CD4-positive, alpha-beta T cell treated with Interleukin-17A for 1 hour (primary cell): ENCODE results near the gene TARS3.
"Not testable (repeated sequence)": the region's sequence is repeated elsewhere in the genome, so short reads cannot be mapped to it uniquely, and the experiment has no call there.

Experiments
- DNase-seq: peaks from one replicate; pipeline ENCODE4 v3.0.0-alpha.2; 2020

The TARS3 gene

DNA sequence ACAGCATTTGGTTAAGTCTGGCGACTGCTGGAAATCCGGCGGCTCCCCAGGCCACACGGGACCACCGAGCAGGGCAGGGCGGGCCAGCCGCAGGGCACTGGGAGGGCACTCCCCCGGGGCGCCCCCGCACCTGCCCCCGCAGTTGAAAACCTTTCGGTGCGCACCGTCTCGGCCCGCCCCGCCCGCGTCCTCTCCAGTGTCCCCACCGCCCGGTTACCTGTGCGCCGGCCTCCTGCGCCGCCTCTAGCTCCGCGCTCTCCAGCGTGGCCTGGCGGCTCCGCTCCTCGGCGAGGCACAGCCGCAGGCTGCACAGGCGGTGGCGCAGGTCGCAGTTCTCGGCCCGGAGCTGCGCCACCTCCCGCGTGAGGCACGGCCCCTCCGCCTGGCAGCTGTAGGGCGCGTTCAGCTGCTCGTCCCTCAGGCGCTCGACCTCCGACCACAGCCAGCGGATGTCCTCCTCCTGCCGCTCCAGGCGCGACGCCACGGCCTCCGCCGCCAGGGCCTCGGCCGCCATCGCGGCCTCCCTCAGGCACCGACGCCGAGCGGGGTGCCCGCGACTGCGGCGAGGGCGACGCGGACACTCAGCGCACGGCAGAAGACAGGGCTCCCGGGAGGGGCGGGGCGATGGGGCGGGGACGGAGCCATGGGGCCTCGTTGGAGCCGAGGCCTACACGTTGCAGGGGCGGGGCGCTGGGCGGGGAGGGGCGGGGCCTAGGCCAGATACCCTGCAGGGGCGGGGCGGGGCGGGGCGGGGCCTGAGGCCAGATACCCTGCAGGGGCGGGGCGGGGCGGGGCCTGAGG is at the start of gene TARS3:
TSS of gene TARS3 (minus strand) at position 600 of the 801 bp plus-strand sequence. CDS start at position 514, 86 bp downstream.
- peak; percentile 96 for DNase-seq

DNA sequence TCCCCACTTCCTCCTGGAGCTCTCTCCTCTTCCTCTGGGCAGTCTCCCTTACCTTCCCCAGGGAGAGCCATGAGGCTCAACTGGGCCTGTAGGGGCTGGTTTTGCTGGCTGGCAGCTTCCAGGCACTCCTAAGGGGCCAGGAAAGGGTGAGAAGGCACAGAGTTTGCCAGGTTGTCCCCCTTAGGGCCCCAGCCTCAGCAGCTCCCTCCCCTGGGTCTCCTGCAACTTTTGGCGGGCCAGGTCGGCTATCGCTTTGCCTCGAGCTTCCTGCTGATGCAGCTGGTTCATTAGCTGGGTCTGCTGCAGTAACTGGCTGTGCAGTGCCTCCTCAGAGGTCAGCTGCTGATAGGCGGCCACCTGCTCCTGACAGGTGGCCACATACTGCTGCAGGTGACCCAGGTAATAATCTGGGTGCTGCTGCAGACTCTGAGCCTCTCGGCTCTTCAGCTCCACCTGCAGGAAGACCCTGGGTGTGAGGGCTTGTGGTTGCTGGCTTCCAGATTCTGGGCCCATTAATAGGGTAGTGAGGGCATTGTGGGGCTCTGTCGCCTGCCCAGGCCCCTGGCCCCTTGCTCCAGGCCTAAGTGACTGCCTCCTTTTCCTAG is 49.3 kb upstream of the TARS3 start:
- DNase-seq = peak; percentile 4

DNA sequence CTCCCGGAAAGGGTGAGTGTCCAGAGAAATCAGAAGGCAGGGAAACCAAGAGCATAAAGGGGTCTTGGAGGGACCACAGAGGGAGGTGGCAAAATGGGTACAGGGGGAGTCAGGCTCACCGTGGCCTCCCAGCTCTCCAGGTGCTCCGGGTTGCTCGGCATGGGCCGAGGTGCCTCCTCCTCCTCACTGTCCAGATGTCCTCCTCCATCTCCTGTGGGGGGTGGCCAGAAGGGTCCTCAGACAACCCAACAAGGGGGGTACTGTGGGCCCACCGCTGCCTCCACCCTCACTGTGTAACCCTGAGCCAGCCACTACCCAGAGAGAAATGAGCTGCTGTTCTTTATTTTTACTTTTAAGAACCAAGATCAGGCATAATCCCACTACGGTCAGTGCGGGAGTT is 48.6 kb upstream of the TARS3 start:
- no peak for DNase-seq

DNA sequence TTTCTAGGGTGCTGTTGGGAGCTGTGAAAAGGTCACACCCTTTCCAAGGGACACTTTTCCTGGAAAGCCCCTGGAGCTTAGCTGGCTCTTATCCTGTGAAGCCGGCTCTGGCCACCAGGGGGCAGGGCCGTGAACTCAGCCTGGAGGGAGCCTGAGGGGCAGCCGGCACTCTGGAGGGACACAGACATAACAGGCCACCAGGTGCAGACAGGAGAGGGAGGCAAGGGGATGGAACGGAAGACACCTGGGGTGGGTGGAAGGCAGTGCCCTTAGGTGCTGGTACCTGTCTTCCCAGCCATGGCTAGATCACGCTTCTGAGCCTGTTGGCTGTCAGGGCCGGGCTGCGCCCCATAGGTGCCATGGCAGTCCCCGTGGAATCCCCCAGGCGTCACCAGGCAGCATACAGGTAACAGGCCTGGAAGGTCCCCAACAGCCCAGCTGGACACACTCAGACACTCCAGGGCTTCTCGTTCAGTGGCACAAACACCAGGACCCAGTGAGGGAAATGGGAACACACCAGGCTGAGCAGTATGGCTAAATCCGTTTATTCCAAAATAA is 42.9 kb upstream of the TARS3 start:
- not testable (repeated sequence) for DNase-seq

DNA sequence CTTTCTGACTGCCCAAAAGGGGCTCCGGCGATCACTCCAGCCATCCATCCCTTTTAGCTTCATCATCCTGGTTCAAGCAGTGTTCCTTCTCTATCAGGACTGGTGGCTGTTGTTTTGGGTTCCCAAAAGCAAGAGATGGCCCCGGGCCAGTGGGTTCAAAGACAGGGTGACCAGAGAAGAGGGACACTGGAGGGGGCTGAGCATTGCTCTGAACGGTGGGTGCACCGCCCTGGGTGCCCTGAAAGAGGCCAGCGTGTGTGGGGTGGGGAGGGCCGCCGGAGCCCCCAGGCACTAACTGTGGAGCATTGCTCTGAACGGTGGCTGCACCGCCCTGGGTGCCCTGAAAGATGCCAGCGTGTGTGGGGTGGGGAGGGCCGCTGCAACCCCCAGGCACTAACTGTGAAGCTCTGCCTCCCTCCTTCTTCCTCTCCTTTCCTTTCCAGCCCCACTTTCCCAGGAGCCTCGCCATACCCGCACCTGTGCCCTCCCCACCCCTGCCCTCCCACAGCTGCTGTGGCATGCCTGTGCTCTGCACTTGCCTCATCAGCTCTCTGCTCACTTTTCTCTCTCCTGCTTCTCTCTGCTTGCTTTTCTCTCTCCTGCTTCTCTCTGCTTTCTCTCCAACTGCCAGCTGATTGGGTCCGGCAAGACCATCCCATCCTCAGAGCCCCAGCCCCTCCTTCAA is 41.6 kb upstream of the TARS3 start:
- DNase-seq = no peak

DNA sequence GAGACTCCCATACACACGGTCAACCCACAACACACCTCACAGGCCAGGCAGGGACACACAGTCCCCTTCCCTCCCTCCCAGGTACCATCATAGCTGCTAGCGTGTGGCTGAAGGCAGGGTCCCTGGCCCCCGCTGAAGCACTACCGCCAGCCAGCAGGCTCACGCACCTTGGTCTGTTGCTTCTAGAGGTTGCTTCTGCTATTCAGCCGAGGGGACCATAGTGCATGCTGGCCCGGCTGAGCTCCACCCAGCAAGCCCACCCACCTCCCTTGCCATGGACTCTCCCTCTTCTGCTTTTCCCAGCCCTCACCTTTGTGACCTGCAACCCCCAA is 41.0 kb upstream of the TARS3 start:
- DNase-seq = not testable (repeated sequence)

DNA sequence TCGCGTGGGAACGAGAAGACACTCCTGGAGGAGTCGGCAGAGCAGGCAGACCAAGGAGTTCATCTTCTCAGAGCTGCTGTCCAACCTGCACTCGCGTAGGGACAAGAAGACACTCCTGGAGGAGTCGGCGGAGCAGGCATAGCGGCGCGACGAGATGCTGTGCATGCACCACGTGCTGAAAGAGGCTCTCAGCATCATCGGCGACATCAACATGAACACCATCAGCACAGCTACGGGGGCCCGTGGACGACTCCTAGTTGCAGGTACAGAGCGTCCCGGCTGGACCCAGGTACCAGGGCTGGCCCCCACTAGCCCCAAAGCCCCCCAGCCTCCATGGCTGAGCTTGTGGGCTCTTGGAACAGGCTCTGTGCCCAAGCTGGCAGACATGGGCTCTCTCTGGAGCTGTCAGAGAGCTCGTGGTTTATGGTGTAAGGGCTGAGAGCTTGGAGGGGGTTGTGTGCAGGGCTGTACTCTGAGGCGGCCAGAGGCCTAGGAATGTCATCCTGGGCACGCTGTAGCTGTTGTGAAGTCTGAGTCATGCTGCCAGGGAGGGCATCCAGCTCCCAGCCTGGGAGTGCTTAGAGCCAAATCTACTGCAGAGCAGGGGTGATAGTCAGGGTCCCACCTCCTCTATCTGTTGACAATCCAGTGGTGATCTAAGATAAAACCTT is 40.5 kb upstream of the TARS3 start:
- DNase-seq = not testable (repeated sequence)

DNA sequence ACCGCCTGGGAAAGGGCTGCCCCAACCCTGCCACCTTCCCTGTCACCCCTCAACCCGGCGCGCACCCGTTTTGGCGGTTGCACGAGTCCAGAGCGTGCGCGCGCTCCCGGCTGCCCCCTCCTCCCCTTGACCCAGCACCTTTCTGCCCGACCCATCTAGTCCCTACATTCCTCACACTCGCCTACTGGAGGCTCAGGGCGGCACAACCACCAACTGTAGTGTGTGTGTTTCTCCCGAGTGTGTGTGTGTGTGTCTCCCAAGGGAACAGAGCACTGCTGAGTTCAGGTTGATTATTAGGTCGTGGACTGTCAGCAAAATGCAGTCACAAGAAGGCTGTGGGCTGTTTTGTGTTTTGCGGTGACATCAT is 22.4 kb upstream of the TARS3 start:
- DNase-seq = not testable (repeated sequence)

DNA sequence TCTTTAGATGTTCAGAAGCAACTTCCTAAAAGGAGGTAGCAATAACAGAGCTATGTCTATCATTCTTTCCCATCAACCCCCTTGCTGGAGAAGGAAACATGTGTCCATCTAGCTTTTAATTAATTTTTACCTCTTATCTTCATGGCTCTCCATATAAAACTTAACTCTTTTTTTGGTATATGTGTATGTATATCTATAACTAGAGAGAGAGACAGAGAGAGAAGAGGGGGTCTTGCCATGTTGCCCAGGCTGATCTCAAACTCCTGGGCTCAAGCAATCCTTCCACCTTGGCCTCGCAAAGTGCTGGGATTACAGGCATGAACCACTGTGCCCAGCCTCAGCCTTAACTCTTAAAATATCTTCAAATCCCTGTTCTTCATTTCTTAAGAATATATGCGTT is 10.6 kb upstream of the TARS3 start:
- not testable (repeated sequence) for DNase-seq

DNA sequence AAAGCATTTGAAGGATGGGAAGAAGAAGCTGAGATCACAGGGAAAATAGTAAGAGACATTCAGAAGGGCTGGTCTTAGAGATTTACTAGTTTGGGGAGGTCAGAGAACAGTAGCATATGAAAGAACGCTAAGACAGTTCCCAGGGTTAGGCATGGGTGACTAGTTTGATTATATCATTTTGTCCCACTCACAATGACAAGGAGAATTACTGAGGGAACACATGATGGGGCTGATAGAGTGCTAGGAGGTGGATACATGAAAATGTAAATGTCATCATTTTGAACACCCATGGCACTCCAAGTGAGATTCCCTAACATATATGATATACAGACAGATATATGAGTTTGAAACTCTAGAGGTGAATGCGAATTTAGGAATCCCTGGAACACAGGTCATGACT is 9.3 kb upstream of the TARS3 start:
- no peak for DNase-seq

DNA sequence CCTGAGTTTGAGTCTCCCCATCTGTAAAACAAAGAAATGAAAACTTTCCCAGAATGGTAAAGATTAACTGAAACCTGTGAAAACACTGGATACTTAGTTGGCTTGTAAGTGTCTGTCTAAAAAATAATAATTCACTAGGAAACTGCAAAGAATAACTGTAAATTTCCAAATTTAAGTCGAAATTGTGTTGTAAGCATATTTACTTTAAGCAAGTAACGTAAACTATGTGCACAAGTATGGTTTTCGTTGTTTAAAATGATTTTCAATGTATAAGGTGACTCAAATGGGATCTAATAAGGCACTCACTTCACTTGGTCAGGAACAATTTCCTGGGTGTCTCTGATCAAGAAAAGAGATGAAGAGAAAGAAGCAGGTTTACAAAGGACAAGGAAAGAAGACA is 8.5 kb upstream of the TARS3 start:
- DNase-seq = no peak

DNA sequence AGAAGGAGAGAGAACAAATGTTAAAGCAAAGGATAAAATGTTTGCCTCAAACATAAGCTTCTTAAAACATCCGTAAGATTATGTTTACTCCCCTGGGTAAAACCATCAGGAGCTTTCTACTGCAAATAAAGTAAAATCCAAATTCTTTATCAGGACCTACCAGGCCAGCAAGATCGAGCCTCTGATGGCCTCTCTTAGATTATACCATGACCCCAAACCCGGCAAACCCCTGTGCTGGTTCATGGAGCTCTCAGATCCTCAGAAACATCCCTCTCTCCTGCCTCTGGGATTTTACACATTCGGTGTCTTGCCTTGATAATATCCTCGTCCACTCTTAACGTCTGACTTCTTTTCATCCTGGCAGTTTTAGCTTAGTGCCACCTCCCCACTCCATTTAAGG is 7.5 kb upstream of the TARS3 start:
- no peak for DNase-seq

DNA sequence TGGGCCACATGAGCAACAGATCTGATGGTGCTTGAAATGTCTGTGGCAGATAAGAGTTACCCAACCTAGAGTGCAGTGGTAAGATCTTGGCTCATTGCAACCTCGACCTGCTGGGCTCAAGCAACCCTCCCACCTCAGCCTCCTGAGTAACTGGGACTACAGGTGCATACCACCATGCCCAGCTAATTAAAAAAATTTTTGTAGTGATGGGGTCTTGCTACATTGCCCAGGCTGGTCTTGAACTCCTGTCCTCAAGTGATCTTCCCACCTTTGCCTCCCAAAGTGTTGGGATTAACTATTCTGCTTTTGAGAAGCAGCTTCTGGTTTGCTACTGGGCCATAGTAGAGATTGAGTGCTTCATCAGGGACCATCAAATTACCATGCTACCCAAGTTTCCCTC is 2.9 kb upstream of the TARS3 start:
- no peak for DNase-seq

DNA sequence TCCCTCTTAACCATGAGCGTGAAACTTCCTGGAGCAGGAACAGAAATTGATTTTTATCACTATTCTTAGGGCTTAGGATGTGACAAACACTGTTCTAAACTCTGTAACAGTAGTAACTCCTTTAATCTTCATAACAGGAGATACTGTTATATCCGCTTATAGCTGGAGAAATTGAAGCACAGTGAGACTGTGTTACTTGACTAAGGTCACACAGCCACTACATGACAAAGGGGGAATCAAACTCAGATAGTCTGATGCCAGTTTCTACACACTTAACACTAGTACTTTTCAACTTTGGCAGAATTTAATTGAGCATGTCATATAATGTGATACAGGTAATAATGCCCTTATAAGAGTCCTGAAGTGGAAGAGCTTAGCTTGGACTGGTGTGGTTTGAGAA is 800 bp upstream of the TARS3 start:
- no peak for DNase-seq

DNA sequence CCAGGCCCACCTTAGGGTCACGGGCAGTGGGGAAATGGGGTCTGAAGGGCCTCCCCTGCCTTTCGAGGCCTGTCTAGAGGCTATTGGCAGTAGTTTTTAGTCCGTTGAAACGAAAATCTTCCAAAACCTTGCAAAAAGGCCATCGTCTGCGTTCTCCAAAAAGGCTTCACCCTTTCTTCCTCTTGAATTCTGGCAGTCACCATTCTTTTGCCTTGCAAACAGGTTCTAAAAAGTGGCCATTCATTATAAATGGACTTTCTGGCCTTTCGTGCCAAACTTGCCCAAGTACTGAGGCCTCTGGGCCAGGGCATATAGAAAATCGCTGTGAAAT is 367 bp upstream of the TARS3 start:
- DNase-seq = no peak

DNA sequence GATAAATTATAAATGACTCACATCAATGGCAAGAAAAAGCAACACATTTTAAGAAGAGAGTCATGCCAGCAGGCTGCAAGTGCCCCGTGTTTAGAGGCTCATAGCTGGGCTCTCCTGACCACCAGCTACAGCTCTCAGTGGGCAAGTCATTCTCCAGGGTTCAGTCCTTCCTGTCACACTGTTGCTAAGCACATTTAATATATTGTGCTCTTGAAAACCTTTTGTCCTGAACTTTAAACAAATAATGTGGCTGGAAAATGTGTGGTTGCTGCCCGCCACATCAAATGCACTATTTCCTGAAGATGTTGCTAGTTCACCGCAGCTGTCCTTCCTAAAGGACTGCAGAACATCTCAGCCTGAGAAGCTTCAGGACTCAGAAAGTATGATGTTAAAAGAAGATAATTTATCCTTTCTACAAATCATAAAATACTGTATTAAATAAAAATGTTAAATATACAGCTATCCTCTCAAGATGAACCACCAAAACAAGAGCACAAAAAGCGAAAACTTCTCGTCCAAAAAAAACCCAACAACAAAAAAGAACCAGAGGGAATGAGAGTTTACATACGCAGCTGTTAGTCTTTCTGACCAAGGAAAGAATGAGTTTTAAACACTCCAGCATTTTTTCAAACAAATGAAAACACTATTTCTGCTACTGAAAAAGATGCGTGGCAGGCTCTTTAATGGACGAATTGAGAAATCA is 951 bp downstream of the TARS3 start:
- peak; percentile 46 for DNase-seq

DNA sequence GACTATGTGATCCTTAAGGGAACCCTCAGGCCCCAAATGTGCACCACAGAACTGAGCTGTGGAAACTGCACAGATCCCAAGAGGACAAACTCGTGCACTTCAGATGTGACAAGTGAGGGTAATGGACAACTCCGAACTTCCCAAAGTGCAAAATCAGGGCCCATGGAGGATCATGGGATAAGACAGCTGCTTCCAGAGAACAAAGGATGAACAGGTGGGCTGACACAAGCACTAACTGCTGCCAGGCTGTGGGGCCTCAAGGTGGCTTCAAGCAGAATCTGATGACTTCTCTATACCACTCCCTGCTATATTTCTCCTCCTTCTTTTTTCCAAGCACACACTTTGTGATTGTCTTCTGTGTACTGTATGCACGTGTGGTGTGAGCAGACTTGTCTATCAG is 5.4 kb downstream of the TARS3 start:
- DNase-seq = no peak

DNA sequence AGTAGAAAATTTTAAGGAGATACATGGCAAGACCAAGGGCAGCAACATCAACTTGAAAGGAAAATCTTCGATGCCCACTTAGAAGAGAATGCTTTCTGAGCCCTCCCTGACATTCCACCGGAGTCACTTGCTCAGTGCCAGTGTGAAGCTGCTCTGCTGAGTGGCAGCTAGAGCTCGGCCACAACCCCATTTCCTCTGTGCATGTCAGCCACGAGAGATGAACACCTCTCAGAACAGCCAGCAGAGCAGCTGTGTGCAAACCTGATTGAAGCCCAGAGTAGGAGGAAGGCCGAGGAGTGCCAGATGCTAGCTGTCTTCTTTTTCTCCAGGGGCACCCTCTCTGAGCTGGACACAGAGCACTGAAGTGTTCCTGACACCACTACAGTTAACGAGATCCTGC is 12.2 kb downstream of the TARS3 start:
- DNase-seq = no peak

DNA sequence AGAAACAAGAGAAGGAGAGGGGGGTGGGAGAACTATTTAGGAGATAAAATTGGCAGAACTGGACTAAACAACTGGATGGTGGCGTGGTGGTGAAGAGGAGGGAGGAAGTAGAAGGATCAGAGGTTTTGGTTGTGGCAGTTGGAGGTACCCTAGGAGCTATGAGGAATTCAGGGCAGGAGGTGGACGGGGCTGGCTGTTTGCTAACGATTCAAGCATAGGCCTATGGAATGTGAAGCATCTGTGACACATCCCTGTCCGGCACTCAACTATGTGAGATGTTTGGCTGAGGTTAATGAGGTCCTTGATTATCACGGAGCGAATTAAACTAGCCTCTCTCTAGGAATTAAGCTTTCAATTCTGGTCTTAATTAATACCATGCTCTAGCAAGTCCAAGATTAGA is 13.5 kb downstream of the TARS3 start:
- DNase-seq = no peak

DNA sequence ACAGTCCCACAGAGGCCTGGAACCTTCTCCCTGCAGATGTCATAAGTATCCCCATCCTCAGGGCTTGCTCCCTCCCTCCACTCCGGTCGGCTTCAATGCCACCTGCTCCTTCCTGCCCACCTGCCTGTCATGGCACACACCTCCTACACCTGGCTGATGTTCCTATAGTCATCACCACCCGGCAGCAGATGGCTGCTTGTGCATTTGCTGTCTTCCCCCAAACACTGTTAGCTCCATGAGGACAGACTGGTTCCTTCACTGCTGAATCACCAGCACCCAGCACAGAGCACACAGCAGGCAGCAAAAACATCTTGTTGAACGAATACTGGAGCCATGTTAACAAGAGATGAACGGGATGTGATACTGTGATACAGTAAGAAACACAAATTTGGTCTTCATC is 14.8 kb downstream of the TARS3 start:
- no peak for DNase-seq

DNA sequence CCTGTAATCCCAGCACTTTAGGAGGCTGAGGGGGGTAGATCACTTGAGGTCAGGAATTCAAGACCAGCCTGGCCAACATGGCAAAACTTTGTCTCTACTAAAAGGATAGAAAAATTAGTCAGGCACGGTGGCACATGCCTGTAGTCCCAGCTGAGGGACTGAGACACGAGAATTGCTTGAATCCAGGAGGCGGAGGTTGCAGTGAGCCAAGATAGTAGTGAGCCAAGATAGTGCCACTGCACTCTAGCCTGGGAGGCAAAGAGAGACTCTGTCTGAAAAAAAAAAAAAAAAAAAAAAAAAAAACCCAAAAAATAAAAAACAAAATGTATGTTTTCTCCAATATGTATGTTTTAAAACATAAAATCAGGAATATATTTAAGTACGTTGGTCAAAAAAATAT is 16.3 kb downstream of the TARS3 start:
- no peak for DNase-seq

DNA sequence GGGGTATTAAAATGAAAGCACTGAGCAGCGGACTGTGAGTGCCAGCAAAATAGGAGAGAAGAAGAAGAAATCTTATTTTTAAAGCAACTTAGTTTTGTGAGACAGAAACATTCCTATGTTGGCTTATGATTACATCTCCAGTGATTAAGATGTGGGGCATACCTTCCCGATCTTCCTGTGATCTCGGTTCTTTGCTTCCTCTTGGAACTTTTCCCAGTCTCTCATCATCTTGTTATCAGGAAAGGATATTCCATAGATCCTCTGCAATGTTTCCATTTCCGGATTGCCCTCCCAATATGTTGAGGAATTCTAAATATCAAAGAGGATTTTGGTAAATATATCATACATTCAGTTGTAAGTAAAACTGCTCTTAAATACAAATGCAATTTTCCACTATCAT is 22.2 kb downstream of the TARS3 start:
- DNase-seq = no peak

DNA sequence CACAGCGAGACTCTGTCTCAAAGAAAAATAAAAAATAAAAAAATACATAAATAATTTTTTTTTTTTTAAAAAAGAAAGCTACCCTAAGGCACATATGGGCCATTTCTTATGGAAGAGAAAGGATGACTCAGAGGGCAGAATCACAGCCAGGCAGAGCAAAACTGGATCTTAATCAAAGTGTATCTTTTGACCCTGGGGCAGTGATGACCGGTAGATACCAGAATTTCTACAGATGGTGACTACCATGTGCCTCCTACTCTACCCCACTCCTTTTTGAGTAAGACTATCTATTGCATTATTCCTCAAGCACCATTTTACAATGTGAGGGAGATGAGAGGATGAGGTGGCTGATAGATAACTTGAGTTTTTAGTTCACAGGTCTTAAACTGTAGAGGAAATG is 26.0 kb downstream of the TARS3 start:
- no peak for DNase-seq
